Measurements from ENCODE around the gene ALKBH4.

ALKBH4 gene

DNA sequence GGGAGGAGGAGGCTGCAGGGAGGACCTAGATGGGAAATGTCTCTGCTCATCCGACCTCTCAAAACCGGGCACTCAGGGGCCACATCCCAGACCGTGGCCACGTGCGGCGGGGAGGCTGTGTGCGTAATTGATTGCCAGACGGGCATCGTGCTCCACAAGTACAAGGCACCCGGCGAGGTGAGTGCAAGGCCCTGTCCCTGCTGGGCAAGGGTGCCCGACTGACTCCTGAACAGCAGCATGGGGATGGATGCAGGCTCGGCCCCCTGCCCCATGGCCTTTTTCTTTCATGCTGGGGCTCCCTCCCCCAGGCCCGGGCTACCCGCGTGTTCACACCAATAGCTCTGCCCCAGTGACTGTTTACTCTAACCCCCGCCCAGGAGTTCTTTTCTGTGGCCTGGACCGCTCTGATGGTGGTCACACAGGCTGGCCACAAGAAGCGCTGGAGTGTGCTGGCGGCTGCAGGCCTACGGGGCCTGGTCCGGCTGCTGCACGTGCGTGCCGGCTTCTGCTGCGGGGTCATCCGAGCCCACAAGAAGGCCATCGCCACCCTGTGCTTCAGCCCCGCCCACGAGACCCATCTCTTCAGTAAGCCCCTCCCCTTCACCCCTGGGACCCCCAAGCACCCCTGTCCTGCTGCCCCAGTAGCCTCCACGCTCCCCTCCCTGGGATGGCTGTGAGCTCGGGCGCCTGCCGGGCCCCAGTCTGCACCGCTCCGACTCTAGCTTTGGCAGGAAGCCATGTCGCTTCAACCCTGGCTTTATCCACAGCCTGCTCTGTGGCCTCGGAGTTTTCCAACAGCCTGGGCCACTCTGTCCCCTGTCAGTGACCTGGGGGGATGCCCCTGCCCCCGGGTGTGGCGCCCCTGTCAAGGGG is 4.1 kb upstream of the ALKBH4 start:
- DNase-seq: peak; percentile 64
- TF ChIP-seq, protein P1, sequence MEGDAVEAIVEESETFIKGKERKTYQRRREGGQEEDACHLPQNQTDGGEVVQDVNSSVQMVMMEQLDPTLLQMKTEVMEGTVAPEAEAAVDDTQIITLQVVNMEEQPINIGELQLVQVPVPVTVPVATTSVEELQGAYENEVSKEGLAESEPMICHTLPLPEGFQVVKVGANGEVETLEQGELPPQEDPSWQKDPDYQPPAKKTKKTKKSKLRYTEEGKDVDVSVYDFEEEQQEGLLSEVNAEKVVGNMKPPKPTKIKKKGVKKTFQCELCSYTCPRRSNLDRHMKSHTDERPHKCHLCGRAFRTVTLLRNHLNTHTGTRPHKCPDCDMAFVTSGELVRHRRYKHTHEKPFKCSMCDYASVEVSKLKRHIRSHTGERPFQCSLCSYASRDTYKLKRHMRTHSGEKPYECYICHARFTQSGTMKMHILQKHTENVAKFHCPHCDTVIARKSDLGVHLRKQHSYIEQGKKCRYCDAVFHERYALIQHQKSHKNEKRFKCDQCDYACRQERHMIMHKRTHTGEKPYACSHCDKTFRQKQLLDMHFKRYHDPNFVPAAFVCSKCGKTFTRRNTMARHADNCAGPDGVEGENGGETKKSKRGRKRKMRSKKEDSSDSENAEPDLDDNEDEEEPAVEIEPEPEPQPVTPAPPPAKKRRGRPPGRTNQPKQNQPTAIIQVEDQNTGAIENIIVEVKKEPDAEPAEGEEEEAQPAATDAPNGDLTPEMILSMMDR (IDR thresholded peaks at IDR 0.05; ENCODE audit: low read depth, low read length): no peak
- H3K27me3 ChIP-seq: no peaks in the 10 kb centered on the region
- H3K4me3 ChIP-seq (ENCODE audit: low read depth, low read length): no peak overlapping the region
- H3K9me3 ChIP-seq: no peaks in the 10 kb centered on the region
- H3K36me3 ChIP-seq: peaks cover 36% of the 10 kb centered on the region
- H3K4me1 ChIP-seq: peaks cover 10% of the 10 kb centered on the region

DNA sequence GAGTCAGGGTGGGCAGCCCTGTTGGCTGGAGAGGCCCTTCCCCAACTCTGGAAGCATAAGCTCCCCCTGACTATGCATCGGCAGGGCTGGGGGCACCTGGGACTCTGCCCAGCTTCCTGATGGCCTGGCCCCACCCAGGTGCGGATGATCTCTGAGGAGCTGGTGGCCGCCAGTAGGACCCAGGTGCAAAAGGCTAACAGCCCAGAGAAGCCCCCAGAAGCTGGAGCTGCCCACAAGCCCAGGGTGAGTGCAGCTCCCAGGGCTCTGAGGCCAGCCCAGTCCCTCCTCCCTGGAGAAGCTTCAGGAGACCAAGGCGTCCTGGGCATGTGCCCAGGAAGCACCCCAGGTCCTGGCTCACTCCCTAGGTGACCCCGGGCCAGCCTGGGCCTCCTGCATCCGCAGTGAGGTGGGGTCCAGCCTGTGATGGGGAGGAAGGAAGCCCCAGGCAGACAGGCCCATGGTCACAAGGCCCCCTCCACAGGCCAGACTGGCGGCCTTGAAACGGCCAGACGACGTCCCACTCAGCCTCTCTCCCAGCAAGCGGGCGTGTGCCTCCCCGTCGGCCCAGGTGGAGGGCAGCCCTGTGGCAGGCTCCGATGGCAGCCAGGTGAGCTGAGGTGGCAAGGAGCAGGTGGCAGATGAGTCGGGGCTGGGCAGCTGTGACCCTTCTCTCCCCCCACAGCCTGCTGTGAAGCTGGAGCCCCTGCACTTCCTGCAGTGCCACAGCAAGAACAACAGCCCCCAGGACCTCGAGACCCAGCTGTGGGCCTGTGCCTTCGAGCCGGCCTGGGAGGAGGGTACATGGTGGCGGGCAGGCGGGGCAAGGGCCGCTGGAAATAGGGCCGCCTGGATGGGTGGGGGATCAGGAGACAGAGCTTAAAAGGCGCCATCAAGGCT is 3.2 kb upstream of the ALKBH4 start:
- no peaks in the 10 kb centered on the region for H3K27me3 ChIP-seq
- no peak for DNase-seq
- no peak overlapping the region for H3K4me3 ChIP-seq (ENCODE audit: low read depth, low read length)
- H3K9me3 ChIP-seq: no peaks in the 10 kb centered on the region
- TF ChIP-seq, protein P1 (IDR thresholded peaks at IDR 0.05; ENCODE audit: low read depth, low read length): no peak
- H3K4me1 ChIP-seq: peaks cover 10% of the 10 kb centered on the region
- H3K36me3 ChIP-seq: peaks cover 27% of the 10 kb centered on the region

DNA sequence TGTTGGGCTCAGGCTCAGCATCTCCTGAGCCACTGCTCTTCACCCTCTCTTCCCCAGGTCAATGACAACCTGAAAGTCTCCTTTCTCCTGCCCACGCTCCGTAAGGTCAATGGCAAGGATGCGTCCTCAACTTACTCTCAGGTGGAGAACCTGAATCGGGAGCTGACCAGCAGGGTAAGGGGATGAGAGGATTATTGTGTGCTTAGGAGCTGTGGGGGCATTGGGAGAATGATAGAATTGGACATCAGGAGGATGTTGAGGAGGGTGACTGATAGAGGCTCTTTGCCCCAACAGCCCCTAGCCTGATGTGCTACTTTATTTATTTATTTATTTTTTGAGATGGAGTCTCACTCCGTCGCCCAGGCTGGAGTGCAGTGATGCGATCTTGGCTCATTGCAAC is 1.4 kb upstream of the ALKBH4 start:
- DNase-seq: no peak
- H3K4me3 ChIP-seq (ENCODE audit: low read depth, low read length): peak overlapping the region; percentile 100
- H3K9me3 ChIP-seq: no peaks in the 10 kb centered on the region
- H3K36me3 ChIP-seq: peaks cover 21% of the 10 kb centered on the region
- H3K4me1 ChIP-seq: peaks cover 10% of the 10 kb centered on the region
- TF ChIP-seq, protein P1 (IDR thresholded peaks at IDR 0.05; ENCODE audit: low read depth, low read length): no peak
- H3K27me3 ChIP-seq: no peaks in the 10 kb centered on the region

DNA sequence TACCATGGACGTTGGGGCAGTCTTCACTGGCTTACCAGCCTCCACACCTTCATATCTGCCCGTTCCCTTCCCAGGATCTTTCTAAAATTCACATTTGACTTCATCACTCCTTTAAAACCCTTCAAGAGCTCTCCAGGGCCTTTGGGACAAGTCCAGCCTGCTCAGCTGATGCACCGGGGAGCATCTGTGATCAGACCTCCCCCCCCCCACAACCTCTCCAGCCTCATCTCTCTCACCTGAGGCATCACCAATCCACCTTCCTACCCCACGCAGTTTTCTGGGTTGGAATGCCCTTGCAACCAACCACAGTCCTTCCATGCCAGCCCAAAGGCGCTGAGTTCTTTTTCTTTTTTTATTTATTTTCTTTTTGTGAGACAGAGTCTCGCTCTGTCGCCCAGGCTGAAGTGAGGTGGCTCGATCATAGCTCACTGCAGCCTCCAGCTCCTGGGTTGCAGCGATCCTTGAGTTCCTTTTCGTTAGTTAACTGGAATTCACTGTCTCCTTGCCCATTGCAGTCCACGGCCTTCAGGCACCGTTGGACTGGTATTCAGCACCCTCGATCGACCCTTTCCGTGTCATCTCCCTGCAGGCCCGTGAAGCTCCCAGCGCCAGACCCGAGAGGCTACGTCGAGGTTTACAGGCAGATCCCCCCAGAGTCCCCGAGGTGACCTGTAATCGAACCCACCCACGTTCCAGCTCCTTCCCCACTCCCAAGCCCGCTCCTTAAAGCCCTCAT is 654 bp downstream of the ALKBH4 start:
- Histone ChIP-seq H3K4me1 (peaks cover 8% of the 10 kb centered on the region), H3K36me3 (peaks cover 18% of the 10 kb centered on the region), H3K4me3 (ENCODE audit: low read depth, low read length) (peak overlapping the region; percentile 100), H3K27me3 (no peaks in the 10 kb centered on the region), H3K9me3 (no peaks in the 10 kb centered on the region)
- no peak for DNase-seq
- TF ChIP-seq, protein P1 (IDR thresholded peaks at IDR 0.05; ENCODE audit: low read depth, low read length): no peak

DNA sequence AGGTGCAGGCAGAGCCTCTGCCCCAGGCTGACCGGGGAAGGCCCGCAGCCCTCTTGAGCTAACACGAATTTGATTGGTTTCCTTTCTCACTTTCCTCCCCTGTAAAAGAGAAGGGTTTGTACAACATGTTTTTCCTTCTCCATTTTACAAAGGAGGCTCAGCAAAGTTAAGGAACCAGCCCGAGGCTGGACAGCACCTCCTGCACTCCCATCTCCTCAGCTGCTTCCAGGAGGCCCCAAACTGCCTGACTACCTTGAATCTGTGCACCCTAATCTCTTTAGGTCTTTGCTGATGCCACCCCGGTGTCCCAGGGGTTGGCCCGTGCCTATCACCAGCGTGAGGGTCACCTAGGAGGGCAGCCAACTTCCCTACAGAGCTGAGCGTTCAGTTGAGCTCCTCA is 4.2 kb downstream of the ALKBH4 start:
- Histone ChIP-seq H3K9me3 (no peaks in the 10 kb centered on the region), H3K4me3 (ENCODE audit: low read depth, low read length) (no peak overlapping the region), H3K27me3 (no peaks in the 10 kb centered on the region), H3K4me1 (no peaks in the 10 kb centered on the region), H3K36me3 (peaks cover 45% of the 10 kb centered on the region)
- no peak for DNase-seq
- TF ChIP-seq, protein P1 (IDR thresholded peaks at IDR 0.05; ENCODE audit: low read depth, low read length): no peak
